Natural killer cell (primary cell): ENCODE data around the gene WEE2. TPM values are rescaled to one million over a fixed set of nuclear protein-coding genes. Genes with fewer than 3 reads are reported as not detected.

ENCODE experiments used
- ATAC-seq, 3 donors: fragments of 150-1000 bp in 2 of 3; fragments of 200-7000 bp in 1 of 3; cut with Tn5 transposase; 1 replicate in 1 of 3; 2 replicates in 2 of 3; pipeline ENCODE4 v1.10.0; 2021; ENCODE audit warnings: mild to moderate bottlenecking in 2 of 3, moderate library complexity in 2 of 3
- DNase-seq, 2 donors: peaks; one replicate each; pipeline versions ENCODE4 v3.0.0 to v3.0.0-alpha.2; 2013 to 2021; ENCODE audit warnings: mixed read lengths in 1 of 2
- H3K27ac ChIP-seq: one replicate; pipeline ENCODE4 v1.5.1; 2013; ENCODE audit warnings: mild to moderate bottlenecking, low read length
- H3K27me3 ChIP-seq: one replicate; pipeline ENCODE4 v1.6.1; 2013; ENCODE audit warnings: low read length; ENCODE audit not compliant: control insufficient read depth, insufficient read depth
- H3K36me3 ChIP-seq: one replicate; pipeline ENCODE4 v1.6.1; 2013; ENCODE audit warnings: low read length; ENCODE audit not compliant: control insufficient read depth, insufficient read depth
- H3K4me1 ChIP-seq: one replicate; pipeline ENCODE4 v1.6.1; 2013; ENCODE audit warnings: low read length; ENCODE audit not compliant: control insufficient read depth, insufficient read depth
- H3K4me3 ChIP-seq: one replicate; pipeline ENCODE4 v1.5.1; 2013; ENCODE audit warnings: low read length
- H3K9me3 ChIP-seq: one replicate; pipeline ENCODE4 v1.6.1; 2013; ENCODE audit warnings: low read length; ENCODE audit not compliant: control insufficient read depth, insufficient read depth
- H3K27ac Mint-ChIP-seq, 2 donors: one replicate each; pipeline ENCODE4 v1.8.0; 2022; ENCODE audit warnings: mild to moderate bottlenecking in 2 of 2, mixed read lengths in 2 of 2, moderate library complexity in 1 of 2
- H3K27me3 Mint-ChIP-seq, 2 donors: one replicate each; pipeline ENCODE4 v1.8.0; 2022; ENCODE audit warnings: low read depth in 2 of 2, mixed read lengths in 2 of 2
- H3K36me3 Mint-ChIP-seq: one replicate; pipeline ENCODE4 v1.8.0; 2022; ENCODE audit warnings: mixed read lengths
- H3K4me1 Mint-ChIP-seq, 2 donors: one replicate each; pipeline ENCODE4 v1.8.0; 2022; ENCODE audit warnings: mixed read lengths in 2 of 2
- H3K4me3 Mint-ChIP-seq: one replicate; pipeline ENCODE4 v1.8.0; 2022; ENCODE audit warnings: mild to moderate bottlenecking, moderate library complexity, mixed read lengths
- H3K9me3 Mint-ChIP-seq, 2 donors: one replicate each; pipeline ENCODE4 v1.8.0; 2022; ENCODE audit warnings: mixed read lengths in 2 of 2
- CTCF ChIP-seq: fragments of 200-600 bp; IDR thresholded peaks from one replicate; pipeline ENCODE4 v1.8.0; 2022; ENCODE audit warnings: antibody characterized with exemption
- WGBS: methylation state at CpG from one replicate; pipeline ENCODE4 v1.1.7; 2013; ENCODE audit warnings: missing lambda C conversion rate; ENCODE audit not compliant: insufficient coverage; 5-methylcytosine and 5-hydroxymethylcytosine counted together
- intact Hi-C: fragments of 100-400 bp; cut with micrococcal nuclease; formaldehyde crosslinking; loops from one replicate; pipeline ENCODE4 v1.14.2; 2022
- total RNA-seq, 4 donors: library from RNA; stranded (reverse); fragments of 120-200 nt in 1 of 4; gene quantifications; one replicate each; pipeline versions ENCODE4 v1.2.3 to v1.2.4, GENCODE V29; 2013 to 2022

The WEE2 gene
- total RNA-seq, 3 donors from 2014 or later (not counting 1 experiment from before 2014, with no cell fraction given) = 0.16 to 0.68 (median 0.23) TPM

DNA sequence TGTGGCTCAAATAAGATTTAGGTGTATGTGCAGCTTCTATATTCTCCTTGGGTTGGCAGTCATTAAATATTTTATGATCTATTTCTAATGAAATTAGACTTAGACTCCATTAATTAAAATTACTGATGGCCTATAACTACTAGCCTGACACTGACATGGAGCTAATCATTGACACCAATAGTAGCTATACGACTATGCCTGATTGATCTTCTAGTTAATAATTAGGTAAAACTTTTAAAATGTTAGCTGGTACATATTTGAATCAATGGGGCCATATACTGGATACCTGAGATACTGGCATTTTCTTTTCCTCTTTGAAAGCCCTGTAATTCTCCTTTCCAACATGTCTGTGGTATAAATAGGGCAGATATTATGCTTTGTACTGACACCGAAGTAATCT lies 14.4 kb downstream of the WEE2 start:
- Mint-ChIP-seq H3K4me1 (no peaks in the 10 kb centered on the region), H3K9me3 (no peaks in the 10 kb centered on the region), H3K27ac (no peak overlapping the region), H3K27me3 (no peaks in the 10 kb centered on the region), H3K4me3 (no peak overlapping the region), H3K36me3 (no peaks in the 10 kb centered on the region)
- no peaks in the 10 kb centered on the region for H3K36me3 ChIP-seq
- WGBS = 100% methylated on average over 1 of the region's 2 CpGs
- H3K4me3 ChIP-seq = no peak overlapping the region
- intact Hi-C loops = no loop called here
- H3K9me3 ChIP-seq = no peaks in the 10 kb centered on the region
- no peak overlapping the region for H3K27ac ChIP-seq
- TF ChIP-seq CTCF = no peak
- no peak for DNase-seq
- H3K27me3 ChIP-seq = no peaks in the 10 kb centered on the region
- no peak for ATAC-seq
- no peaks in the 10 kb centered on the region for H3K4me1 ChIP-seq

DNA sequence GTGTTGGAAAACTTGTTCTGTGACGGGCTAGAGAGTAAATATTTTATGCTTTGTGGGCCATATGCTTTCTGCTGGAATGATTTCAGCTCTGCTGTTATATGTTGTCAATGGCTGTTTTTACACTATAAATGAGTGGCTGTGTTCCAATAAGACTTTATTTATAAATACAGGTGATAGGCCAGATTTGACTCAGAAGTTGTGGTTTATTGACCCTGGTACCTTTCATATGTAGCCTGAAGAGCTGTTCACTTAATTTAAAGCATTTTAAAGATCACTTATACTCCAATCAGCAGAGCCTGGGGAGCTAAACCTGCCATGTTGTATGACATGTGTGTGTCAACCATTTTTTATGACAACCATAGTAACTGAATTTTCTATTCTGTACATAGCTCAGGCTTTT lies 20.9 kb downstream of the WEE2 start:
- 100% methylated on average over 1 of the region's 1 CpG for WGBS
- H3K4me1 Mint-ChIP-seq = peaks cover 0 to 6% of the 10 kb centered on the region in 2 donors
- no peak overlapping the region for H3K4me3 Mint-ChIP-seq

DNA sequence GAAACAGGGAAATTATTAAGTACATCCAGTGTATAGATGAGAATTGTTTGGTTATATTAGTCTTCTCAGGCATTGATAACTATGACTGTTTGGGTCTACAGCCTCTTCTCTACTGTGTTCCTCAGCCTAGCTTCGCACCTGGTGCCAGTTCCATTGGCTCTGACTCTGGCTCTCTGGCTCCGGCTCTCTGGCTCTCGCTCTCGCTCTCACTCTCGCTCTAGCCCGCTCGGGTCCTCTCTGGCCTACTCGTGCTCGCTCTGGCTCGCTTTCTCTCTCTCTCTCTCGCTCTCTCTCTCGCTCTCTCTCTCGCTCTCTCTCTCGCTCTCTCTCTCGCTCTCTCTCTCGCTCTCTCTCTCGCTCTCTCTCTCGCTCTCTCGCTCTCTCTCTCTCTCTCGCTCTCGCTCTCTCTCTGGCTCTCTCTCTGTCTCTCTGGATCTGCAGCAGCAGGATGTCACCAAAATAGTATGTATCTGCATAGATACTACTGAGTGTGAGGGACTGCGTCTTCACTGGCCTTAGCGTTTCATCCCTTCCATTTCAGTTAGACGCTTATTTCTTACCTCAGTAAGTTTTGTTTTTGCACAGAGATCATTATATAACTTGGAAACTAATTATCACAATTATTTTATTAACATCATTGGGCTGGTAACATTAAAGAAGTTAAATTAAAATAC lies 23.5 kb downstream of the WEE2 start:
- TF ChIP-seq CTCF = no peak
- Mint-ChIP-seq H3K36me3 (no peaks in the 10 kb centered on the region), H3K4me3 (no peak overlapping the region), H3K4me1 (peaks cover under 1 to 6% of the 10 kb centered on the region in 2 donors), H3K9me3 (no peaks in the 10 kb centered on the region), H3K27ac (peak overlapping the region in 1 of 2 donors; percentile 48), H3K27me3 (peaks cover 0 to 3% of the 10 kb centered on the region in 2 donors)
- 93% methylated on average over 19 of the region's 24 CpGs for WGBS
- peak in 1 of 3 donors; percentile 21 for ATAC-seq
- no peaks in the 10 kb centered on the region for H3K9me3 ChIP-seq
- intact Hi-C loops = no loop called here
- no peaks in the 10 kb centered on the region for H3K27me3 ChIP-seq
- no peaks in the 10 kb centered on the region for H3K4me1 ChIP-seq
- H3K4me3 ChIP-seq = no peak overlapping the region
- DNase-seq = no peak
- H3K27ac ChIP-seq = no peak overlapping the region
- no peaks in the 10 kb centered on the region for H3K36me3 ChIP-seq

More for the DNA sequence above, 20.9 kb downstream of the WEE2 start:
- TF ChIP-seq CTCF = no peak
- peaks cover 0 to 3% of the 10 kb centered on the region in 2 donors for H3K27me3 Mint-ChIP-seq
- Histone ChIP-seq H3K4me3 (no peak overlapping the region), H3K4me1 (no peaks in the 10 kb centered on the region), H3K27ac (no peak overlapping the region), H3K27me3 (no peaks in the 10 kb centered on the region), H3K36me3 (no peaks in the 10 kb centered on the region), H3K9me3 (no peaks in the 10 kb centered on the region)
- no peaks in the 10 kb centered on the region for H3K36me3 Mint-ChIP-seq
- no peaks in the 10 kb centered on the region for H3K9me3 Mint-ChIP-seq
- DNase-seq (no peak), ATAC-seq (no peak)
- H3K27ac Mint-ChIP-seq = no peak overlapping the region
- intact Hi-C loops = no loop called here
